ENCODE measurements around the gene PARVA. TPM values are rescaled to one million over a fixed set of nuclear protein-coding genes. Genes with fewer than 3 reads are reported as not detected.

Gene PARVA
- total RNA-seq, 1 donor from 2014 or later, result 45.9 TPM

DNA sequence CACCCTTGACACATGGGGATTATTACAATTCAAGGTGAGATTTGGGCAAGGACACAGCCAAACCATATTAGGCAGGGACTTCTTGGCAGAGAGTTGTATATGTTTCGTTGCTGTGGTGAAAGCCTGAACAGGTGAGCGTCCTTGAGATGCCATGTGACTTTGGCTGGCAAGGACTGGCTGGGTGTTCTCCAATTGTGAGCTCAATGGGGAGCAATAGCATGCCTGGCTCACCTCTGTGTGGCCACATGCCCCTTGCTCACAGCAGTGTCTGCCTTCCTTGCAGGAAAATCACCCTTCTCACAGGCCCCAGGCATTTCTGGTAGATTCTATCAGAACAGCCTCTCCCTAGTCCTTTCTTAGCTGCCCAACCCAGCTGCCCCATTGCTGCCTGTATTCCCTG, 105.5 kb downstream of the PARVA start:
- no peak overlapping the region for H3K4me3 ChIP-seq (ENCODE audit: low read depth, low read length)
- no peaks in the 10 kb centered on the region for H3K36me3 ChIP-seq (ENCODE audit: control insufficient read depth, insufficient read depth, low read length)
- no peaks in the 10 kb centered on the region for H3K27me3 ChIP-seq (ENCODE audit: control insufficient read depth, insufficient read depth, low read length)
- TF ChIP-seq, protein P1, sequence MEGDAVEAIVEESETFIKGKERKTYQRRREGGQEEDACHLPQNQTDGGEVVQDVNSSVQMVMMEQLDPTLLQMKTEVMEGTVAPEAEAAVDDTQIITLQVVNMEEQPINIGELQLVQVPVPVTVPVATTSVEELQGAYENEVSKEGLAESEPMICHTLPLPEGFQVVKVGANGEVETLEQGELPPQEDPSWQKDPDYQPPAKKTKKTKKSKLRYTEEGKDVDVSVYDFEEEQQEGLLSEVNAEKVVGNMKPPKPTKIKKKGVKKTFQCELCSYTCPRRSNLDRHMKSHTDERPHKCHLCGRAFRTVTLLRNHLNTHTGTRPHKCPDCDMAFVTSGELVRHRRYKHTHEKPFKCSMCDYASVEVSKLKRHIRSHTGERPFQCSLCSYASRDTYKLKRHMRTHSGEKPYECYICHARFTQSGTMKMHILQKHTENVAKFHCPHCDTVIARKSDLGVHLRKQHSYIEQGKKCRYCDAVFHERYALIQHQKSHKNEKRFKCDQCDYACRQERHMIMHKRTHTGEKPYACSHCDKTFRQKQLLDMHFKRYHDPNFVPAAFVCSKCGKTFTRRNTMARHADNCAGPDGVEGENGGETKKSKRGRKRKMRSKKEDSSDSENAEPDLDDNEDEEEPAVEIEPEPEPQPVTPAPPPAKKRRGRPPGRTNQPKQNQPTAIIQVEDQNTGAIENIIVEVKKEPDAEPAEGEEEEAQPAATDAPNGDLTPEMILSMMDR (IDR thresholded peaks at IDR 0.05; ENCODE audit: insufficient read depth, low read length, poor library complexity, severe bottlenecking), result no peak
- no peak for DNase-seq (ENCODE audit: low read depth)

DNA sequence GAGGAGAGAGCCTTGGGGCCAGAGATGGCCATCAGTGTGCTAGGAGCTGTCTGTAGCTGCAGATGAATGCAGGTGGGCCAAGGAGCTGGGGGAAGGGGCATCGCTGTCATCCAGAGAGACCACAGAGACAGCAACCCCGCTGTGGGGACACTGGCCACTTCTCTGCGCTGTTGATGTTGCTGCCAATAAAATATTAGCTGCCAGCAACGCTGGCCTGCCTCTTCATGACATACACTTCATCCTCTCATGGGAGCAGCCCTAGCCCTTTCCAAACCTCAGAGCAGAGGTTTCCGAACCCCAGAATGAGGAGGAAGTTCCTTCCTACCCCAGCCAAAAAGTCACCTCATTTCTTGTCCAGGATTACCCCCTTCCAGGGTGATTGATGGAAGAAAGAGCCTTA, 106.2 kb downstream of the PARVA start:
- TF ChIP-seq, protein P1 (IDR thresholded peaks at IDR 0.05; ENCODE audit: insufficient read depth, low read length, poor library complexity, severe bottlenecking), result no peak
- H3K27me3 ChIP-seq (ENCODE audit: control insufficient read depth, insufficient read depth, low read length), result no peaks in the 10 kb centered on the region
- no peak overlapping the region for H3K4me3 ChIP-seq (ENCODE audit: low read depth, low read length)
- no peak for DNase-seq (ENCODE audit: low read depth)
- H3K36me3 ChIP-seq (ENCODE audit: control insufficient read depth, insufficient read depth, low read length), result no peaks in the 10 kb centered on the region

DNA sequence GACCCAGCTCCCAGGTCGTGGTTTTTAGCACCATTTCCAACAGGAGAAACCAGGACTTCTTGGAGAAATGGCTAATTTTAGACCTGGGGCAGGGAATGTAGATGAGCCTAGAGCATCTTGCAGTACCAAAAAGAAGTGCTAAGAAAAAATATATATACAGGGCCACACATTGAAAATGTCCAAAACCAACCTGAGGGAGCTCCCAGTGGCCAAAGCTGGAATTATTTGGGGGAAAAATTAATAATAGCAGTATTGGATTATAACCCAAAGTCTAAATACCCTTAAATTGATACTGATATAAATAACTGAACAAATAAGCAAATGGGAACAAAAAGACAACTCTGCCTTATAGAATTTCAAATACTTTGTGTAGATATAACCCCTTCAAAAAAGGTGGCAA, 108.0 kb downstream of the PARVA start:
- no peak overlapping the region for H3K4me3 ChIP-seq (ENCODE audit: low read depth, low read length)
- no peaks in the 10 kb centered on the region for H3K27me3 ChIP-seq (ENCODE audit: control insufficient read depth, insufficient read depth, low read length)
- TF ChIP-seq, protein P1 (IDR thresholded peaks at IDR 0.05; ENCODE audit: insufficient read depth, low read length, poor library complexity, severe bottlenecking), result peak; percentile 39
- H3K36me3 ChIP-seq (ENCODE audit: control insufficient read depth, insufficient read depth, low read length), result no peaks in the 10 kb centered on the region
- DNase-seq (ENCODE audit: low read depth), result no peak

- TF ChIP-seq, protein P1 (IDR thresholded peaks at IDR 0.05; ENCODE audit: insufficient read depth, low read length, poor library complexity, severe bottlenecking), result no peak
- no peak overlapping the region for H3K4me3 ChIP-seq (ENCODE audit: low read depth, low read length)
- DNase-seq (ENCODE audit: low read depth), result no peak
- no peaks in the 10 kb centered on the region for H3K36me3 ChIP-seq (ENCODE audit: control insufficient read depth, insufficient read depth, low read length)
- H3K27me3 ChIP-seq (ENCODE audit: control insufficient read depth, insufficient read depth, low read length), result no peaks in the 10 kb centered on the region
Measured at GRCh38 chr11:12489246-12489772, 111.9 kb downstream of the PARVA start.

DNA sequence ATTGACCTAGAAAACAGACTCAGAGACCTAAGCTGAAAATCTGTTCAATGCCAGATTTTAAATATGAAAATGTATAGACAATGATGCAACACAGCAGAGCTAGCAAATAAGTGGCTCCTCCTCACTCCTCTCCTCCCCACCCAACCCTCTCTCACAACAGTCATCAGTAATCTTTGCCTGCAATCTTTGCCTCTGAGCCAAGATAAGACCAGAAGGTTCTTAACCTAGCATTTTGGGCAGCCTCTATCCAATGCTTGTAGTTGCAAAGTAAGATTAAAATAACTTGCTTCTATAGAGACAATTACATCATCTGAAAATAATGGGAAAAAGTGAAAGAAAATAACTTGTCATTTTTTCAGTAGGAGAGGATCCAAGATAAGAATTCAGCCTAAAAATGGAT, 117.3 kb downstream of the PARVA start:
- DNase-seq (ENCODE audit: low read depth), result no peak
- Histone ChIP-seq H3K36me3 (ENCODE audit: control insufficient read depth, insufficient read depth, low read length) (no peaks in the 10 kb centered on the region), H3K4me3 (ENCODE audit: low read depth, low read length) (no peak overlapping the region), H3K27me3 (ENCODE audit: control insufficient read depth, insufficient read depth, low read length) (no peaks in the 10 kb centered on the region)
- TF ChIP-seq, protein P1 (IDR thresholded peaks at IDR 0.05; ENCODE audit: insufficient read depth, low read length, poor library complexity, severe bottlenecking), result no peak
